A673 (cell line): ENCODE data around the gene PIAS1. TPM values are rescaled to one million over a fixed set of nuclear protein-coding genes. Genes with fewer than 3 reads are reported as not detected.

Experiments
- BruUV-seq: library from RNA; stranded (reverse); fragments of 400-500 nt; replicated peaks from 2 replicates; lab custom pipeline; 2021; lab: Mats Ljungman, UMichigan
- CTCF ChIA-PET: fragments of 300-600 bp; sonication (Branson Sonifier 250); formaldehyde crosslinking; loops from one replicate; lab custom pipeline; 2022; ENCODE audit warnings: antibody characterized with exemption; lab: Charles Lee
- POLR2A ChIA-PET: fragments of 300-600 bp; sonication (Branson Sonifier 250); formaldehyde crosslinking; loops from one replicate; lab custom pipeline; 2022; ENCODE audit warnings: antibody characterized with exemption; ENCODE audit not compliant: low non-redundant PET; lab: Charles Lee
- DNase-seq: peaks from one replicate; pipeline ENCODE4 v3.0.0-alpha.2; 2015; ENCODE audit warnings: low spot score
- H3K27ac ChIP-seq: fragments of 200-600 bp; sonication (generic); 2 replicates; pipeline ENCODE4 v1.5.1; 2016; ENCODE audit warnings: mixed run types, low read depth, mild to moderate bottlenecking, mixed read lengths, antibody characterized with exemption, low read length; ENCODE audit not compliant: poor library complexity, severe bottlenecking
- H3K27me3 ChIP-seq: fragments of 200-600 bp; sonication (generic); replicated peaks from 2 replicates; pipeline ENCODE4 v1.6.1; 2017; ENCODE audit warnings: mixed run types, low read depth, mild to moderate bottlenecking, mixed read lengths, antibody characterized with exemption, low read length; ENCODE audit not compliant: insufficient read depth, poor library complexity
- H3K36me3 ChIP-seq: fragments of 200-600 bp; sonication (generic); 2 replicates; pipeline ENCODE4 v1.6.1; 2016; ENCODE audit warnings: mixed run types, mild to moderate bottlenecking, mixed read lengths, antibody characterized with exemption, low read length; ENCODE audit not compliant: insufficient read depth, poor library complexity, severe bottlenecking
- H3K4me1 ChIP-seq: fragments of 200-600 bp; sonication (generic); 2 replicates; pipeline ENCODE4 v1.6.1; 2017; ENCODE audit warnings: mixed run types, mild to moderate bottlenecking, mixed read lengths, antibody characterized with exemption, low read length; ENCODE audit not compliant: insufficient read depth, poor library complexity, severe bottlenecking
- H3K4me3 ChIP-seq: fragments of 200-600 bp; sonication (generic); 2 replicates; pipeline ENCODE4 v1.5.1; 2016; ENCODE audit warnings: low read depth, mixed run types, mild to moderate bottlenecking, mixed read lengths, low read length; ENCODE audit not compliant: poor library complexity, severe bottlenecking
- H3K9me3 ChIP-seq: fragments of 200-600 bp; sonication (generic); 2 replicates; pipeline ENCODE4 v1.6.1; 2016; ENCODE audit warnings: mixed run types, low read depth, mild to moderate bottlenecking, mixed read lengths, antibody characterized with exemption, low read length; ENCODE audit not compliant: poor library complexity, severe bottlenecking
- EZH2 ChIP-seq: fragments of 200-600 bp; sonication (generic); IDR thresholded peaks from 2 replicates; pipeline ENCODE4 v1.6.1; 2017; ENCODE audit warnings: borderline replicate concordance, low read depth, mild to moderate bottlenecking, mixed read lengths, antibody characterized with exemption, low read length; ENCODE audit not compliant: poor library complexity, severe bottlenecking
- intact Hi-C: fragments of 100-400 bp; cut with micrococcal nuclease; formaldehyde crosslinking; loops from one replicate; pipeline ENCODE4 v1.10.0; 2022; ENCODE audit not compliant: unreplicated experiment
- total RNA-seq: library from RNA; stranded (reverse); gene quantifications from 2 replicates; pipeline ENCODE4 v1.2.3, GENCODE V29; 2021
- TF ChIP-seq, protein P1 (sequence below): fragments of 300-800, 200-600 bp; sonication (generic); conservative IDR thresholded peaks from 2 replicates; pipeline ENCODE4 v1.5.1; 2017; ENCODE audit warnings: low read depth, mild to moderate bottlenecking, antibody characterized with exemption, low read length, moderate library complexity, mixed read lengths

Gene PIAS1
- total RNA-seq, 1 experiment from 2014 or later = 40.2 TPM

DNA sequence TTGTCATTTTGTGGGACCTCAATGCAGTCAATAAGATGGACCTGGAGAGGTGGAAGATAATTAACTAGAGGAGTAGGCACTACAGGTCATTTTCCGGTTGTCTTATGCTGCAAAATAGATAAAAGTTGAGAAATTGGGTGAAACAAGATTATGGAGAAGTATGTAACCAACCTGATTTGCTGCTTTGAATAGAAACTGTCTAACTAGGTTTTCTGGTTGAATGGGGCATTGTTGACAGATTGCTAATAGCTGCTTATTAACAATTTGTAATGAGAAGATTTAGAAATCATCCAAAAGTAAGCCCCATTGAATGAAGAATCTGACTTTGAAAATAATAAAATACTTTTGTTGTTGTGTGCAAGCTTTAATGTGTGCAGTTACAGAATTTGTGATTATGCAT is 26.2 kb downstream of the PIAS1 start:
- TF ChIP-seq, protein P1, sequence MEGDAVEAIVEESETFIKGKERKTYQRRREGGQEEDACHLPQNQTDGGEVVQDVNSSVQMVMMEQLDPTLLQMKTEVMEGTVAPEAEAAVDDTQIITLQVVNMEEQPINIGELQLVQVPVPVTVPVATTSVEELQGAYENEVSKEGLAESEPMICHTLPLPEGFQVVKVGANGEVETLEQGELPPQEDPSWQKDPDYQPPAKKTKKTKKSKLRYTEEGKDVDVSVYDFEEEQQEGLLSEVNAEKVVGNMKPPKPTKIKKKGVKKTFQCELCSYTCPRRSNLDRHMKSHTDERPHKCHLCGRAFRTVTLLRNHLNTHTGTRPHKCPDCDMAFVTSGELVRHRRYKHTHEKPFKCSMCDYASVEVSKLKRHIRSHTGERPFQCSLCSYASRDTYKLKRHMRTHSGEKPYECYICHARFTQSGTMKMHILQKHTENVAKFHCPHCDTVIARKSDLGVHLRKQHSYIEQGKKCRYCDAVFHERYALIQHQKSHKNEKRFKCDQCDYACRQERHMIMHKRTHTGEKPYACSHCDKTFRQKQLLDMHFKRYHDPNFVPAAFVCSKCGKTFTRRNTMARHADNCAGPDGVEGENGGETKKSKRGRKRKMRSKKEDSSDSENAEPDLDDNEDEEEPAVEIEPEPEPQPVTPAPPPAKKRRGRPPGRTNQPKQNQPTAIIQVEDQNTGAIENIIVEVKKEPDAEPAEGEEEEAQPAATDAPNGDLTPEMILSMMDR = no peak
- no peak for TF ChIP-seq EZH2
- intact Hi-C loops = no loop called here
- ChIA-PET POLR2A (no interaction called here), CTCF (no interaction called here)
- BruUV-seq = no TSS peak
- DNase-seq = no peak
- Histone ChIP-seq H3K4me3 (no peak overlapping the region), H3K4me1 (peaks cover 51% of the 10 kb centered on the region), H3K9me3 (no peaks in the 10 kb centered on the region), H3K27me3 (no peaks in the 10 kb centered on the region), H3K27ac (no peak overlapping the region), H3K36me3 (no peaks in the 10 kb centered on the region)

DNA sequence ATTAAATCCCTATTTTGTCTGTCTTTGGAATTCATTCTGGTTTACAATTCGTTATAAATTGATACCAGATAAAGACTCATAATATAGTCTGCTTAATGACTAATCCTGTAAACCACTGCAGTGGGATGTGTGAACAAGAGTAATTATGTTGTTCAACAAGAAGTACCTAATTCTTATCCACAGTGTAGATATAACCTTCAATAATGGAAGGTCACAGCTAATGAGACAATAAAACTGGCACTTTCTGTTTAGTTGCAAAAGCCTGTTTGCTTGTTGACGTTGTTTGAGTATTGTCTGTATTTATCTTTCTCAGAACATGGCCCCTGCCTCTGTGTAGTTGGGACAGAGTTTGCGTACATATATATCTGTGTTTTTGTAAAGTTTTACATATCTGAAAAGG is 26.7 kb downstream of the PIAS1 start:
- intact Hi-C loops = no loop called here
- no peak for TF ChIP-seq EZH2
- TF ChIP-seq, protein P1 = no peak
- Histone ChIP-seq H3K9me3 (no peaks in the 10 kb centered on the region), H3K36me3 (no peaks in the 10 kb centered on the region), H3K4me3 (no peak overlapping the region), H3K27me3 (no peaks in the 10 kb centered on the region), H3K4me1 (peaks cover 51% of the 10 kb centered on the region), H3K27ac (no peak overlapping the region)
- no peak for DNase-seq
- no TSS peak for BruUV-seq
- CTCF ChIA-PET = no interaction called here
- POLR2A ChIA-PET = no interaction called here

DNA sequence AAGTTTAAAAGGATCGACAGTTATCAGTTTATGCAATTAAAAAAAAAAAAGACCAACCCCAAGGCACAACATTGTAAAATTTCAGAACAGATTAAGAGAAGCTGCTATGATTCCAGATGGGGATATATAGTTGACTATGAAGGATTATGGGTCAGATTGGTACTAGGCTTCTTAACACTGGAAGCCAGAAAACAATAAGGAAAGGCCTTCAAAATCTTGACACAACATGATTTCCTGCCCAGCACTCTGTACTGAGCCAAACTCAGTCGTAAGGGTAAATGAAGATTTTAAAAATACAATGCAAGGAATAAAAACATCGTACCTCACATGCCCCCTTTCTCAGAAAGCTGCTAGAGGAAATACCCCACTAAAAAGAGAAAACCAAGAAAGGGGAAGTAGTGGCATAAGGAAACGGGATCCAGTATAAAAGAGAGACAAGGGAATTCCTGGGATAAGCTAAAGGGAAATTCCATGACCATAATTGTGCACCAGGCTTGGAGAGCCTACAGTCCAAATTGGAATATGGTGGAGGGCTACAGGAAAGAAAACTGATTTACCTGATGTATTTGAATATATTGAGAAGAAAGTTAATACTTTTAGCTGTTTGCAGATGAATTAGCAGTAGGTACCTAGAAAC is 27.9 kb downstream of the PIAS1 start:
- TF ChIP-seq, protein P1 = no peak
- TF ChIP-seq EZH2 = no peak
- POLR2A ChIA-PET = no interaction called here
- Histone ChIP-seq H3K4me1 (peaks cover 51% of the 10 kb centered on the region), H3K27ac (no peak overlapping the region), H3K4me3 (no peak overlapping the region), H3K27me3 (no peaks in the 10 kb centered on the region), H3K36me3 (peaks cover under 1% of the 10 kb centered on the region), H3K9me3 (no peaks in the 10 kb centered on the region)
- intact Hi-C loops = no loop called here
- BruUV-seq = no TSS peak
- no peak for DNase-seq
- CTCF ChIA-PET = no interaction called here
